Astrocyte of the spinal cord (primary cell): ENCODE results near the gene DSC1.
A peak's percentile ranks its signal among the peaks of the same experiment; 100 is the strongest.

Experiments
- DNase-seq: peaks from one replicate; pipeline ENCODE4 v3.0.0; 2011; ENCODE audit warnings: low read depth, low spot score
- H3K4me3 ChIP-seq: 2 replicates; pipeline ENCODE4 v1.5.1; 2011; ENCODE audit warnings: low read depth, mild to moderate bottlenecking, low read length, moderate library complexity
- in situ Hi-C: cut with HindIII; loops from 2 replicates; pipeline ENCODE4 v1.10.0; 2017; ENCODE audit warnings: low sequenced_read_pairs
- TF ChIP-seq, protein P1 (sequence below): IDR thresholded peaks from 2 replicates; pipeline ENCODE4 v1.5.1; 2012; ENCODE audit warnings: low read depth, mild to moderate bottlenecking, low read length, inconsistent platforms

The DSC1 gene, protein sequence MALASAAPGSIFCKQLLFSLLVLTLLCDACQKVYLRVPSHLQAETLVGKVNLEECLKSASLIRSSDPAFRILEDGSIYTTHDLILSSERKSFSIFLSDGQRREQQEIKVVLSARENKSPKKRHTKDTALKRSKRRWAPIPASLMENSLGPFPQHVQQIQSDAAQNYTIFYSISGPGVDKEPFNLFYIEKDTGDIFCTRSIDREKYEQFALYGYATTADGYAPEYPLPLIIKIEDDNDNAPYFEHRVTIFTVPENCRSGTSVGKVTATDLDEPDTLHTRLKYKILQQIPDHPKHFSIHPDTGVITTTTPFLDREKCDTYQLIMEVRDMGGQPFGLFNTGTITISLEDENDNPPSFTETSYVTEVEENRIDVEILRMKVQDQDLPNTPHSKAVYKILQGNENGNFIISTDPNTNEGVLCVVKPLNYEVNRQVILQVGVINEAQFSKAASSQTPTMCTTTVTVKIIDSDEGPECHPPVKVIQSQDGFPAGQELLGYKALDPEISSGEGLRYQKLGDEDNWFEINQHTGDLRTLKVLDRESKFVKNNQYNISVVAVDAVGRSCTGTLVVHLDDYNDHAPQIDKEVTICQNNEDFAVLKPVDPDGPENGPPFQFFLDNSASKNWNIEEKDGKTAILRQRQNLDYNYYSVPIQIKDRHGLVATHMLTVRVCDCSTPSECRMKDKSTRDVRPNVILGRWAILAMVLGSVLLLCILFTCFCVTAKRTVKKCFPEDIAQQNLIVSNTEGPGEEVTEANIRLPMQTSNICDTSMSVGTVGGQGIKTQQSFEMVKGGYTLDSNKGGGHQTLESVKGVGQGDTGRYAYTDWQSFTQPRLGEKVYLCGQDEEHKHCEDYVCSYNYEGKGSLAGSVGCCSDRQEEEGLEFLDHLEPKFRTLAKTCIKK

DNA sequence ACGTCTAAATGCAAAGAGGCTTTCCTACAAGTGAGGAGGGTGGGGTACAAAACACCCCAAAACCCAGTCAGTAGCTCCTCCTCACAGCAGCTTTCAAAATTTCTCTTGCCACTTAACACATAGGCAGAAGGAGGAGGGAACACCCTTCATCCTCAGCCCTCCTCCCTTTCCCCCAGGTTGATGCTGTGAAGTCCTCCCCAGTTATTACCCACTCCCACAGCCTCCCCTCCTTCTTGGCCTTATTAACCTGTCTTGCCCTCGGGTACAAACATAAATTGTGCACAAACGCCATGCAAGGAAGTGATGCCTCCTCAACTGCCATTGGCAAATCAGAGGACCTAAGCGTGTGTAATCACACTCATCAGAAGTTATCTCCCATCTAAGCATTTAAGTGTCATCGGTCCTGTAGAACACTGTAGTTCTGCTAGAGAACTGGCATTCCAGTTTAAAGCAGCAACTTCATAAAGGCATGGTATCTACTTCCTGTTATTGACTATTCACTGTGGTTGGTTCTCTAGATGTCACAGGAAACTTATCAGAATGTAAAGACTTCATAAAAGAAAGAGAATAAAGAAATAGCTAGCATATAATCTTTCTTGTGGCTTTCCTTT, at the start of gene DSC1:
Gene DSC1, minus strand, starts transcription at position 32 of the 611 bp plus-strand sequence. CDS start 262 bp downstream, outside the sequence.
- no peak within 1 kb of the TSS for H3K4me3 ChIP-seq
- TF ChIP-seq, protein P1, sequence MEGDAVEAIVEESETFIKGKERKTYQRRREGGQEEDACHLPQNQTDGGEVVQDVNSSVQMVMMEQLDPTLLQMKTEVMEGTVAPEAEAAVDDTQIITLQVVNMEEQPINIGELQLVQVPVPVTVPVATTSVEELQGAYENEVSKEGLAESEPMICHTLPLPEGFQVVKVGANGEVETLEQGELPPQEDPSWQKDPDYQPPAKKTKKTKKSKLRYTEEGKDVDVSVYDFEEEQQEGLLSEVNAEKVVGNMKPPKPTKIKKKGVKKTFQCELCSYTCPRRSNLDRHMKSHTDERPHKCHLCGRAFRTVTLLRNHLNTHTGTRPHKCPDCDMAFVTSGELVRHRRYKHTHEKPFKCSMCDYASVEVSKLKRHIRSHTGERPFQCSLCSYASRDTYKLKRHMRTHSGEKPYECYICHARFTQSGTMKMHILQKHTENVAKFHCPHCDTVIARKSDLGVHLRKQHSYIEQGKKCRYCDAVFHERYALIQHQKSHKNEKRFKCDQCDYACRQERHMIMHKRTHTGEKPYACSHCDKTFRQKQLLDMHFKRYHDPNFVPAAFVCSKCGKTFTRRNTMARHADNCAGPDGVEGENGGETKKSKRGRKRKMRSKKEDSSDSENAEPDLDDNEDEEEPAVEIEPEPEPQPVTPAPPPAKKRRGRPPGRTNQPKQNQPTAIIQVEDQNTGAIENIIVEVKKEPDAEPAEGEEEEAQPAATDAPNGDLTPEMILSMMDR = no peak
- DNase-seq = no peak
- in situ Hi-C loops = no loop called here

- TF ChIP-seq, protein P1 = no peak
- in situ Hi-C loops = no loop called here
- H3K4me3 ChIP-seq = no peak overlapping the region
- no peak for DNase-seq
Measured at GRCh38 chr18:31211047-31211446, 48.4 kb upstream of the DSC1 start.

DNA sequence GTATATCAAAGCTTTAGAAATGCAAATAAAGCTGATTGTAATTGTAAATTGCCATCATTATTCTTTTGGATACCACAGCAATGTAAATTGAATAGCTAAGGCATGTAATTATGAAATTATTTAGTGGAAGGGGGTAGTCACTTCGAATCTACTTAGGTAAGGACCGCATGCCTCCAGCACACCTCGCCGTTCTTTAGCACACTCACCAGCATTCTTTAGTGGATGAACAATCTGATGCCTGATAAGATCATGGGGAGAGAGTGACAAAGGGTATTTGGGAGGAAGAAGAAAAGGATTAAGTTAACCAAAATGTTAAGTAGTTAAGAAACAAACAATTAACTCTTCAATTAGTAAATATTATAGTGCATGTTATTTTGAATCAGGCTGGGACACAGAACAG, 46.4 kb upstream of the DSC1 start:
- DNase-seq = no peak
- TF ChIP-seq, protein P1 = no peak
- in situ Hi-C loops = no loop called here
- H3K4me3 ChIP-seq = no peak overlapping the region

GRCh38 chr18:31207391-31207790, 44.7 kb upstream of the DSC1 start:
- H3K4me3 ChIP-seq = no peak overlapping the region
- in situ Hi-C loops = no loop called here
- TF ChIP-seq, protein P1 = no peak
- DNase-seq = no peak

- no peak overlapping the region for H3K4me3 ChIP-seq
Measured at GRCh38 chr18:31206787-31207381, 44.2 kb upstream of the DSC1 start.

More at GRCh38 chr18:31206787-31207381, 44.2 kb upstream of the DSC1 start:
- DNase-seq = peak; percentile 67
- in situ Hi-C loops = no loop called here
- TF ChIP-seq, protein P1 = peak; percentile 17
